PC-3 (cell line): Measurements from ENCODE around the gene BAZ1B. TPM values are rescaled to one million over a fixed set of nuclear protein-coding genes. Genes with fewer than 3 reads are reported as not detected.

Experiments
- ATAC-seq: fragments of 200-7000 bp; cut with Tn5 transposase; 2 replicates; pipeline ENCODE4 v1.9.1; 2020; ENCODE audit warnings: mild to moderate bottlenecking, moderate library complexity
- BruUV-seq: library from RNA; stranded (reverse); fragments of 400-500 nt; replicated peaks from 2 replicates; lab custom pipeline; 2021; lab: Mats Ljungman, UMichigan
- CTCF ChIA-PET: fragments of 300-600 bp; sonication (Branson Sonifier 250); formaldehyde crosslinking; loops from one replicate; lab custom pipeline; 2022; ENCODE audit warnings: antibody characterized with exemption; lab: Charles Lee
- POLR2A ChIA-PET: fragments of 300-600 bp; sonication (Branson Sonifier 250); formaldehyde crosslinking; loops from one replicate; lab custom pipeline; 2022; ENCODE audit warnings: antibody characterized with exemption; ENCODE audit not compliant: unreplicated experiment; lab: Charles Lee
- DNase-seq: peaks from one replicate; pipeline ENCODE4 v3.0.0-alpha.2; 2015
- H2AFZ ChIP-seq: fragments of 300-600 bp; sonication (generic); 2 replicates; pipeline ENCODE4 v1.6.0; 2016; ENCODE audit warnings: antibody characterized with exemption, low read length
- H3F3A ChIP-seq: fragments of 300-600 bp; sonication (generic); one replicate; pipeline ENCODE4 v1.6.0; 2017; ENCODE audit warnings: antibody characterized with exemption, low read length, control low read depth, mild to moderate bottlenecking; ENCODE audit not compliant: unreplicated experiment
- H3K27ac ChIP-seq: fragments of 300-600 bp; sonication (generic); 2 replicates; pipeline ENCODE4 v1.5.1; 2016; ENCODE audit warnings: mild to moderate bottlenecking, low read length
- H3K27me3 ChIP-seq: fragments of 300-600 bp; sonication (generic); 2 replicates; pipeline ENCODE4 v1.6.1; 2016; ENCODE audit warnings: low read length, mixed read lengths
- H3K36me3 ChIP-seq: fragments of 300-600 bp; sonication (generic); 2 replicates; pipeline ENCODE4 v1.6.1; 2016; ENCODE audit warnings: low read depth, mixed run types, low read length, mixed read lengths
- H3K4me1 ChIP-seq: fragments of 300-600 bp; sonication (generic); 2 replicates; pipeline ENCODE4 v1.5.1; 2016; ENCODE audit warnings: low read length; ENCODE audit not compliant: insufficient read depth
- H3K4me2 ChIP-seq: fragments of 300-600 bp; sonication (generic); 2 replicates; pipeline ENCODE4 v1.6.0; 2016; ENCODE audit warnings: low read length
- H3K4me3 ChIP-seq: fragments of 300-600 bp; sonication (generic); 2 replicates; pipeline ENCODE4 v1.5.1; 2016; ENCODE audit warnings: mild to moderate bottlenecking, low read length, mixed read lengths
- H3K79me2 ChIP-seq: fragments of 300-600 bp; sonication (generic); 2 replicates; pipeline ENCODE4 v1.6.1; 2017; ENCODE audit warnings: low read length, mixed read lengths
- H3K9ac ChIP-seq: fragments of 300-600 bp; sonication (generic); 2 replicates; pipeline ENCODE4 v1.6.0; 2016; ENCODE audit warnings: mild to moderate bottlenecking, low read length
- H3K9me2 ChIP-seq: fragments of 300-600 bp; sonication (generic); replicated peaks from 2 replicates; pipeline ENCODE4 v1.6.1; 2016; ENCODE audit warnings: mixed run types, low read length, mixed read lengths
- H3K9me3 ChIP-seq: fragments of 300-600 bp; sonication (generic); 2 replicates; pipeline ENCODE4 v1.6.1; 2016; ENCODE audit warnings: low read length, mixed read lengths
- H4K20me1 ChIP-seq: fragments of 300-600 bp; sonication (generic); 2 replicates; pipeline ENCODE4 v1.6.1; 2016; ENCODE audit warnings: low read length, mixed read lengths
- EZH2 ChIP-seq: fragments of 300-600 bp; sonication (generic); IDR thresholded peaks from one replicate; pipeline ENCODE4 v1.6.1; 2017; ENCODE audit warnings: antibody characterized with exemption, mild to moderate bottlenecking, low read length; ENCODE audit not compliant: unreplicated experiment
- EZH2phosphoT487 ChIP-seq: fragments of 300-600 bp; sonication (generic); IDR thresholded peaks from 2 replicates; pipeline ENCODE4 v1.6.1; 2018; ENCODE audit warnings: mild to moderate bottlenecking, antibody characterized with exemption, low read length, borderline replicate concordance
- intact Hi-C: fragments of 100-400 bp; cut with micrococcal nuclease; formaldehyde crosslinking; loops from 2 replicates; pipeline ENCODE4 v1.9.0; 2023
- total RNA-seq: library from RNA; depleted of rRNA; stranded (reverse); fragments of >200 nt; gene quantifications from 2 replicates; pipeline ENCODE4 v1.2.3, GENCODE V29; 2014
- TF ChIP-seq, protein P1 (sequence below): fragments of 300-600 bp; sonication (generic); conservative IDR thresholded peaks from 2 replicates; pipeline ENCODE4 v1.5.1; 2017; ENCODE audit warnings: antibody characterized with exemption, low read depth, mild to moderate bottlenecking, low read length

The BAZ1B gene
- total RNA-seq, 1 experiment from 2014 or later: 45.5 TPM

DNA sequence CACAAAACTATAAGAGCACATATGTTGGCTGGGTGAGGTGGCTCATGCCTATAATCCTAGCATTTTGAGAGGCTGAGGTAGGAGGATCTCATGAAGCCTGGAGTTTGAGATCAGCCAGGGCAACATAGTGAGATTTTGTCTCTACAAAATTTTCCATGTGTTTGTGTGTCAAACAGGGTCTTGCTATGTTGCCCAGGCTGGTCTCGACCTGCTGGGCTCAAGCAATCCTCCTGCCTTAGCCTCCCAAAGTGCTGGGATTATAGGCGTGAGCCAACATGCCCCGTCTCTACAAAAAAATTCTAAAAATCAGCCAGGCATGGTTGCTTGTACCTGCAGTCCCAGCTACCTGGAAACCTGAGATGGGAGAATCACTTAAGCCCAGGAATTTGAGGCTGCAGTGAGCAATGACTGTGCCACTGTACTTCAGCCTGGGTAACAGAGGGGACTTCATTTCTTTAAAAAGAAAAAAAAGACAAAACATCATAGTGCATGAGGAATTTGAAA, 60.3 kb downstream of the BAZ1B start:
- Histone ChIP-seq H3K9me3 (no peaks in the 10 kb centered on the region), H3K36me3 (peaks cover 74% of the 10 kb centered on the region), H3F3A (no peaks in the 10 kb centered on the region), H3K4me2 (no peak overlapping the region), H3K9me2 (no peaks in the 10 kb centered on the region), H3K4me3 (no peak overlapping the region), H4K20me1 (no peaks in the 10 kb centered on the region), H3K27me3 (no peaks in the 10 kb centered on the region), H3K79me2 (no peaks in the 10 kb centered on the region), H3K9ac (no peak overlapping the region), H2AFZ (no peak overlapping the region), H3K27ac (no peak overlapping the region), H3K4me1 (no peaks in the 10 kb centered on the region)
- no TSS peak for BruUV-seq
- ChIA-PET POLR2A (no interaction called here), CTCF (no interaction called here)
- intact Hi-C loops: no loop called here
- DNase-seq (no peak), ATAC-seq (no peak)
- TF ChIP-seq EZH2phosphoT487 (no peak), EZH2 (no peak)
- TF ChIP-seq, protein P1, sequence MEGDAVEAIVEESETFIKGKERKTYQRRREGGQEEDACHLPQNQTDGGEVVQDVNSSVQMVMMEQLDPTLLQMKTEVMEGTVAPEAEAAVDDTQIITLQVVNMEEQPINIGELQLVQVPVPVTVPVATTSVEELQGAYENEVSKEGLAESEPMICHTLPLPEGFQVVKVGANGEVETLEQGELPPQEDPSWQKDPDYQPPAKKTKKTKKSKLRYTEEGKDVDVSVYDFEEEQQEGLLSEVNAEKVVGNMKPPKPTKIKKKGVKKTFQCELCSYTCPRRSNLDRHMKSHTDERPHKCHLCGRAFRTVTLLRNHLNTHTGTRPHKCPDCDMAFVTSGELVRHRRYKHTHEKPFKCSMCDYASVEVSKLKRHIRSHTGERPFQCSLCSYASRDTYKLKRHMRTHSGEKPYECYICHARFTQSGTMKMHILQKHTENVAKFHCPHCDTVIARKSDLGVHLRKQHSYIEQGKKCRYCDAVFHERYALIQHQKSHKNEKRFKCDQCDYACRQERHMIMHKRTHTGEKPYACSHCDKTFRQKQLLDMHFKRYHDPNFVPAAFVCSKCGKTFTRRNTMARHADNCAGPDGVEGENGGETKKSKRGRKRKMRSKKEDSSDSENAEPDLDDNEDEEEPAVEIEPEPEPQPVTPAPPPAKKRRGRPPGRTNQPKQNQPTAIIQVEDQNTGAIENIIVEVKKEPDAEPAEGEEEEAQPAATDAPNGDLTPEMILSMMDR: no peak

DNA sequence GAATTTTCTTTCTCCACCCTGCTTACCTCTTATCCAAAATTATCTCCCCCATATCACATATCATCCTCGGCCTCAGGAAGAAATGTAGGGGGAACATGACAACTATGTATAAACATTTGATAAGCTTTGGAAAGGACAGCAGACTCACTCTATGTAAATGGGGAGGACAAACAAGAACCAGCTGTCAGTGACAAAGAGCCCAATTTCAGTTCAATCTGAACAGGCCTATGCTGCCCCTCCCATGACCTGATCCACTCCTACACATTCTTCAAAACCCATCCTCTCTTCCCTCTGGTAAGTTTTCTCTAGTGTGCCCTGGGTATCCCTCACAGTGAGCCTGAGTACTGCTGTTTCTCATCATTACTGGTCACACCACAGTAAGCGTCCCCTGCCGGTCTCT, 67.7 kb downstream of the BAZ1B start:
- no peaks in the 10 kb centered on the region for H4K20me1 ChIP-seq
- H2AFZ ChIP-seq: no peak overlapping the region
- no peaks in the 10 kb centered on the region for H3K9me3 ChIP-seq
- no peak overlapping the region for H3K9ac ChIP-seq
- intact Hi-C loops: loop anchor here (5.0 kb wide), 1 partner anchor 112 kb away; no protein-coding TSS in a partner anchor
- no peak overlapping the region for H3K27ac ChIP-seq
- CTCF ChIA-PET: no interaction called here
- H3K27me3 ChIP-seq: no peaks in the 10 kb centered on the region
- ATAC-seq: no peak
- no peak overlapping the region for H3K4me3 ChIP-seq
- peaks cover 51% of the 10 kb centered on the region for H3K36me3 ChIP-seq
- no TSS peak for BruUV-seq
- H3K9me2 ChIP-seq: no peaks in the 10 kb centered on the region
- H3K4me1 ChIP-seq: no peaks in the 10 kb centered on the region
- H3K4me2 ChIP-seq: no peak overlapping the region
- no peaks in the 10 kb centered on the region for H3F3A ChIP-seq
- TF ChIP-seq EZH2phosphoT487: no peak
- TF ChIP-seq EZH2: no peak
- TF ChIP-seq, protein P1: no peak
- POLR2A ChIA-PET: no interaction called here
- DNase-seq: no peak
- H3K79me2 ChIP-seq: no peaks in the 10 kb centered on the region

DNA sequence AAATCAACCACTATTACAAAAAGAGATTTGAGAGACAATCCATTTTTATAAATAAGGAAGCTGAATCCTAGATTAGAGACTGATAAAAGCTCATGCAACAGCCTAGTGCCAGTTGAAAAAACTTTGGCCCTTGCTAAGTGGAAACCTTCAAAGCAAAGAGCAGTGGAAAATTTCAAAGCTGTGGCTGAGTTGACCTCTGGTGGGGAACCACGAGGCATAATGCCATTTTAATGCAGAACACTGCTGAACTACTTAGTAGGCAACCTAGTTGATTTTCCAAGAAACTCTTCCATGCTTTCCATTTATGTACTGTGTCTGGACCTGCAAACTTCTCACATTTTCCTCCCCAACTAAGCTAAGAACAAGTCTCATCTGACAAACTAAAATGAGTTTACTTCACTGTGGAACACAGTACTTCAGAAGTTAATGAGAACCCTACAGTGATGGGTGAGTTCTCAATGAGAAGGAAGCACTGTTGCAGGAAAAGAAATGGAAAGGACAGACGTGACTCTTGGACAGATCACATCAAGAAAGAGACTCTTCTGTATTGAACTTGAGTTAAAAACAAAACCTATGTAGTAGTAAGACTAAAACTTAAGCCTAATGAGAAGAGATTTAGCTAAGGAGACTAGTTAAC, 69.0 kb downstream of the BAZ1B start:
- no peak overlapping the region for H2AFZ ChIP-seq
- H3K4me1 ChIP-seq: no peaks in the 10 kb centered on the region
- intact Hi-C loops: loop anchor here (5.0 kb wide), 1 partner anchor 111 kb away; no protein-coding TSS in a partner anchor
- ATAC-seq (no peak), DNase-seq (no peak)
- no peaks in the 10 kb centered on the region for H4K20me1 ChIP-seq
- BruUV-seq: no TSS peak
- H3K4me3 ChIP-seq: no peak overlapping the region
- CTCF ChIA-PET: no interaction called here
- peaks cover 58% of the 10 kb centered on the region for H3K36me3 ChIP-seq
- TF ChIP-seq EZH2phosphoT487 (no peak), EZH2 (no peak)
- TF ChIP-seq, protein P1: no peak
- H3K9me3 ChIP-seq: no peaks in the 10 kb centered on the region
- no peaks in the 10 kb centered on the region for H3F3A ChIP-seq
- POLR2A ChIA-PET: no interaction called here
- no peak overlapping the region for H3K27ac ChIP-seq
- no peak overlapping the region for H3K4me2 ChIP-seq
- no peaks in the 10 kb centered on the region for H3K27me3 ChIP-seq
- no peak overlapping the region for H3K9ac ChIP-seq
- no peaks in the 10 kb centered on the region for H3K9me2 ChIP-seq
- no peaks in the 10 kb centered on the region for H3K79me2 ChIP-seq
